GM18517 (cell line): ENCODE results near the gene PET100.

Source experiments
- ATAC-seq: cut with Tn5 transposase; IDR thresholded peaks from one replicate; pipeline ENCODE4 v1.9.1; 2021; ENCODE audit warnings: mild to moderate bottlenecking, moderate library complexity; ENCODE audit not compliant: unreplicated experiment

The PET100 gene

GRCh38 chr19:7647156-7647555, 17.6 kb downstream of the PET100 start:
- ATAC-seq = no peak

- ATAC-seq = no peak
Measured at GRCh38 chr19:7648265-7649014, 18.8 kb downstream of the PET100 start.

GRCh38 chr19:7650148-7650547, 20.6 kb downstream of the PET100 start:
- ATAC-seq = no peak

GRCh38 chr19:7652061-7652641, 22.6 kb downstream of the PET100 start:
- ATAC-seq = no peak

- ATAC-seq = no peak
Measured at GRCh38 chr19:7654401-7654800, 24.8 kb downstream of the PET100 start.

GRCh38 chr19:7655581-7655980, 26.0 kb downstream of the PET100 start:
- no peak for ATAC-seq

- ATAC-seq = no peak
Measured at GRCh38 chr19:7657131-7657751, 27.6 kb downstream of the PET100 start.

GRCh38 chr19:7658219-7658686, 28.7 kb downstream of the PET100 start:
- ATAC-seq = peak; percentile 71

GRCh38 chr19:7661744-7662538, 32.3 kb downstream of the PET100 start:
- ATAC-seq = no peak

GRCh38 chr19:7662657-7663056, 33.1 kb downstream of the PET100 start:
- no peak for ATAC-seq

- no peak for ATAC-seq
Measured at GRCh38 chr19:7663706-7664105, 34.1 kb downstream of the PET100 start.

- no peak for ATAC-seq
Measured at GRCh38 chr19:7665076-7665475, 35.5 kb downstream of the PET100 start.

- no peak for ATAC-seq
Measured at GRCh38 chr19:7668842-7669241, 39.2 kb downstream of the PET100 start, which contains the start of gene RETN. TSS of gene RETN (plus strand) at chr19:7669049. CDS start at chr19:7669327, 278 bp downstream.

- no peak for ATAC-seq
Measured at GRCh38 chr19:7669641-7670040, 40.0 kb downstream of the PET100 start.

GRCh38 chr19:7670150-7670783, 40.7 kb downstream of the PET100 start:
- ATAC-seq = no peak

GRCh38 chr19:7670790-7671189, 41.2 kb downstream of the PET100 start:
- no peak for ATAC-seq

- no peak for ATAC-seq
Measured at GRCh38 chr19:7672522-7672921, 42.9 kb downstream of the PET100 start.

- no peak for ATAC-seq
Measured at GRCh38 chr19:7674010-7675005, 44.7 kb downstream of the PET100 start.

- ATAC-seq = no peak
Measured at GRCh38 chr19:7676376-7676775, 46.8 kb downstream of the PET100 start.
